GM21723 (cell line): ENCODE measurements around the gene TMEM185A.
"Not testable (repeated sequence)": the region's sequence is repeated elsewhere in the genome, so short reads cannot be mapped to it uniquely, and the experiment has no call there.

Experiments
- ATAC-seq: cut with Tn5 transposase; IDR thresholded peaks from one replicate; pipeline ENCODE4 v1.9.1; 2021; ENCODE audit warnings: mild to moderate bottlenecking, moderate library complexity; ENCODE audit not compliant: unreplicated experiment

TMEM185A gene

DNA sequence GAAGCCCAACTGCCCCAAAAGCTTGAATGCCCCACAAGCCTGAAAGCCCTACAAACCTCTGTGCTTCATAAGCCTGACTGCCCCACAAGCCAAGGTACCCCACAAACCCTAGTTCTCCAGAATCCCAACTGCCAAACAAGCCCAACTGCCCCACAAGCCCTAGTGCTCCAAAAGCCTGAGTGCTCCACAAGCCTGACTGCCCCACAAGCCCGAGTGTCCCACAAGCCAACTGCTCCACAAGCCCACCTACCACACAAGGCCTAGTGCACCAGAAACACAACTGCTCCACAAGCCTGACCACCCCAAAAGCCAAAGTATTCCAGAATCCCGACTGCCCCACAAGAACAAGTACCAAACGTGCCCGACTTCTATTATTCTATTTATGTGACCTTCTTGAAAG, 68.2 kb downstream of the TMEM185A start:
- ATAC-seq = no peak

DNA sequence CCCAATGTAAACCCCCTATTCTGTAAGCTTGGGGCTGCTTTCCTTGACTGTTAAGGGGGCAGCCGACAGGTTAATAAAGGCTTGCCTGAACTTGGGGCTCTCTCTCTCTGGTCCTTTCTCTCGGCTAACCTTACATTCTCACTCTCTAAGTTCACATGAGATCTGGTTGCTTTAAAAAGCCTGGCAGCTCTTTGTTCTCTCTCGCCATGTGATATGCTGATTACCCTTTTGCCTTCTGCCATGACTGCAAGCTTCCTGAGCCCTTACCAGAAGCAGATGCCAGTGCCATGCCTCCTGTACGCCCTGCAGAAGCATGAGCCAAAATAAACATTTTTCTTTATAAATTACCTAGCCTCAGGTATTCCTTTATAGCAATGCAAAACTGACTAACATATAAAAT, 76.3 kb downstream of the TMEM185A start:
- ATAC-seq = not testable (repeated sequence)

DNA sequence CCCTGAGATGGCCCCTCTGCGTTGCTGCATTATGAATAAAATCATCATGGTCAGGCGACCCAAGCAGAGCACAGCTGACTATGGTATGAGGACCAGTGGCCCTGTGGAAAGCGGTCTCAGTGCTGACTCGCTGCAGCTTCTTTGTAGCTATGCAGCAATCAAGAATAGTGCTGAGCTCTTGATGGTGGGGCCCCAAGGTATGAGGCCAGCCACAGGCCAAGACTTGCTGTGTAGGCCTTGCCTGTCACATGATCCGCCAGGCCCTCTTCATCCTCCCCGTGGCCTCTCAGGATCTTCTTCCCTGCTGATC, 79.7 kb downstream of the TMEM185A start:
- ATAC-seq = not testable (repeated sequence)

DNA sequence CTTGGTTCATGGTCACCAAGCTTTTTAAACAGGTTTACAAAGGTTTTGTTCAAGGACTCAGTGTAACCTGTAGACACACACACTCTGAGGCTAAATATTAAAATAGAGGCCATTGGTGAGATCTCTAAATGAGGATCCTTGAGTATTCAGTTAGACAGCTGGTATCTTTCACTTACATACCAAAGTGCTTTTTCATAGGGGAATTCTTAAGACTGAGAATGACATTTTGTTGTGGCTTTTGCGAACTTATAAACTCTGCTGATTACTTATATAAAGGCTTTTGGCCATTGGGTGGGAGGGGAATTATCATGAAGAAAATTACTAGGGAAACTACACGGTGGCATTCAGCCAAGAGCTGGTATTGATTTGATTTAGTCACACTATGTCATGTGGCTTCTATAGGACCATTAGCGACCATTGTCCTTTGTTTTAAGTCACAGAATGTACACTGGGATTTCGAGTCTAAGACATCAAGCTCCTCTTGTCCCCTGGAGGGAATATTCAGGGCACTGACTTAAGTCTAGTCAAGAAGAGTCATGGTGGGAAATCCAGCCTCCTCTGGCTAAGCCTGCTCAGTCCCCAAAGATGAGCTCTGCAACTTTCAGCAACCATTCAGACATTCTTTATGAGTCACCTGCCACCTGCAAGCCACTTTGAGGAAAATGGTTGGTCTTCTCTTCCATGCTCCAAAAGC, 80.2 kb downstream of the TMEM185A start:
- not testable (repeated sequence) for ATAC-seq

DNA sequence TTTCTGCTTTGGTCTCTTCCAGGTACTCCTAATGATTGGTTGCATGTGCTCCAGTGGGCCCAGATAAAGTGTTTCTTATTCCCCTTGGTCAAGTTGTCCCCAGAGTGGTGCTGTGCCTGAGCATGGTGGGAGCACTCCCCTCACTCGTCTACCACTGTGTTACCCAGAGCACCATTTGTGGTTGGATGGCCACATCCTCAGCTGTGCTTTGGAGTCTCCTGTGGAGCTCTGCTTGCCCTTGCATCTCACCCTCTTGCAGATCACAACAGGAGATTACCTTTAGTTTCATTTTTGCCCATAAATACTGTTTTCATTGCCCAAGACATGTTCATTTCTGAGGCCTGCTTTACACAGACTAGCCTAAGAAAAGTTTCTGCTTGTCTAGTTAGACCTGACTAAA, 81.1 kb downstream of the TMEM185A start:
- ATAC-seq = not testable (repeated sequence)

DNA sequence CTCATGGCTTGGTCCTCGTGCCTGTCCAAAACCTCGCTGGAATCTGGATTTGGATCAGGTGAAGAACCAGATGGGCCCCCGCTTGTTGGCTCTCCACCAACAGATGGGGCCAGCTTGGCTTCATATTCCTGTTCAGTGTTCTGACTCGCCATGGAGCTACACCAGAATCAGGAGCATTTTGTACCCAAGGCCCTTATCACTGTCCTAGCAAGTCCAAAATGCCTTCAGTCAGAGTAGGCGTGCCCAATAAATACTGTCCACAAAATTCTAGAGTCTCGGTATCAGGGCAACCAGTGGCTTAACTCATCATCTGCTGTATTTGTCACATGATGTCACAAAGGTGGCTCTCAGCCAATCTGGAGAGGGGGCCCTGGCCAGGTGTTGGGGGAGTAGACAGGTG, 81.9 kb downstream of the TMEM185A start, which contains the start of gene HSFX3:
TSS of gene HSFX3 (minus strand) at position 224 of the 400 bp plus-strand sequence. CDS start at position 152, 72 bp downstream.
- not testable (repeated sequence) for ATAC-seq

DNA sequence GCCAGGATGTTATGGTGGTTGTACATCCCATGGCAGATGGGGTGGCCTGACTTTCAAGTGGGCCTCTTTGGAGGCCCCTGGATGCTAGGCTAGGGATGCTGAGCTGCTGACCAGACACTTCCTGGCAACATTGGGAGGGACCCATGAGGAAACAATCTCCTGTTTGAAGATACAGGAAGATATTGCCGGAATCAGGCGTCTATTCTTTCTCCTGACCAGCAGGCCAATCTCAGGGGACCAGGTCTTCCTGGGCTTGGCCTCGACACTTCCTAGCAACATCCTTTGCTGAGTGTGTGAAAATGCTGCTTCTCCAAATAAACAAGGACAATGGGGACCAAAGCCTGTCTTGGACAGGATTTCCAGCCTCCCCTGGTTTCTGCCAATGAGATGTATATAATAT, 83.8 kb downstream of the TMEM185A start:
- not testable (repeated sequence) for ATAC-seq

DNA sequence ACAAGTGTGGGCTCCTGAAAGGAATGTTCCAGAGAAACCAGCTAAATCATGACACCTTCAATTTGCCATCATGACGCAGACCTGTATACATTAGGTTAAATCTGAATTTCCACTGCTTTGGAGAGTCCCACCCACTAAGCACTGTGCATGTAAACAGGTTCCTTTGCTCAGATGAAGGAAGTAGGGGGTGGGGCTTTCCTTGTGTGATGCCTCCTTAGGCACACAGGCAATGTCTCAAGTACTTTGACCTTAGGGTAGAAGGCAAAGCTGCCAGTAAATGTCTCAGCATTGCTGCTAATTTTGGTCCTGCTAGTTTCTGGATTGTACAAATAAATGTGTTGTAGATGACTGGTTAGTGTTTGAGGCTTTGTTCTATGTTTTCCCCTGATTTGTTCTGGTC, 84.6 kb downstream of the TMEM185A start:
- not testable (repeated sequence) for ATAC-seq
